Activated CD8-positive, alpha-beta memory T cell treated with anti-CD3 and anti-CD28 coated beads for 48 hours (primary cell): Measurements from ENCODE around the gene MBOAT7.
"Not testable (repeated sequence)": the region's sequence is repeated elsewhere in the genome, so short reads cannot be mapped to it uniquely, and the experiment has no call there.

Experiments used
- DNase-seq, 3 experiments: peaks; one replicate each; pipeline ENCODE4 v3.0.0-alpha.2; 2020; ENCODE audit warnings: low read depth in 2 of 3, low spot score in 2 of 3

Gene MBOAT7

DNA sequence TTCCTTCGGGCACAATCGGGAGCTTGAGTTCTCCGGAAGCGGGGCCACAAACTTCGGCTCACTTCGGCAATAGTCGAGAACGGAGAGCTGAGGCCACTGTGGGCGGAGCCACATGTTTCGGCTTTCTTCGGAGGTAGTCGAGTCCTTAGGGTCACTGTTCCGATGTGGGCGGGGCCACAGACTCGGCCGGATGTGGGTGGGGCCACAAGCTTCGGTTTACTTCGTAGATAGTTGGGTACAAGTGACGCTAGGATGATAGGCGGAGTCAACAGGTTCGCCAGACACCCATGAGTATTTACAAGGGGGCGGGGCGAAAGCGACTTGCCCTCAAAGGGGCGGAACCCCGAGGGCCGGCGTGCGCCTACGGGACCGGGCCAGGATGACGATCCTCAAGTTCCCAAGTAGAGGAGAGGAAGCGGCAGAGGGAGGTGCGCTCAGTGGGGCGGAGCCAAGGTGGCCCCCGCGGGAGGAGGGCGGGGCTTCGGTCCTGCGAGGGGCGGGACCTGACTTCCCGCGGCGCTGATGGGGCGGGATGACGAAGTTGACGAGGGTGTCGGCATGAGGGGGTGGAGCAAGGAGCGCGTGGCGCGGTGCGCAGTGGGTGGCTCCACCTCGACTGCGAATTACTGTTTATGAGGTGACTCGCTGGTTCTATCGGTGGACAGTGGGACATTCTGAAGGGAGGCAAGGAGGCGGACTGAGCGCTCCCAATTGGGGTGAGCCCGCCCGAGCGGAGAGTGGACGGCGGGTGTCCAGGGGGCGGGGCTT, 539 bp upstream of the MBOAT7 start:
- DNase-seq, result peak; percentile 94 to 99 (median 97)

- DNase-seq, result no peak
Measured at GRCh38 chr19:54188215-54188871, 1.0 kb downstream of the MBOAT7 start.

- no peak for DNase-seq
Measured at GRCh38 chr19:54186934-54187381, 2.4 kb downstream of the MBOAT7 start.

GRCh38 chr19:54186351-54186750, 3.0 kb downstream of the MBOAT7 start:
- DNase-seq, result no peak

- DNase-seq, result no peak
Measured at GRCh38 chr19:54183431-54183830, 5.9 kb downstream of the MBOAT7 start.

DNA sequence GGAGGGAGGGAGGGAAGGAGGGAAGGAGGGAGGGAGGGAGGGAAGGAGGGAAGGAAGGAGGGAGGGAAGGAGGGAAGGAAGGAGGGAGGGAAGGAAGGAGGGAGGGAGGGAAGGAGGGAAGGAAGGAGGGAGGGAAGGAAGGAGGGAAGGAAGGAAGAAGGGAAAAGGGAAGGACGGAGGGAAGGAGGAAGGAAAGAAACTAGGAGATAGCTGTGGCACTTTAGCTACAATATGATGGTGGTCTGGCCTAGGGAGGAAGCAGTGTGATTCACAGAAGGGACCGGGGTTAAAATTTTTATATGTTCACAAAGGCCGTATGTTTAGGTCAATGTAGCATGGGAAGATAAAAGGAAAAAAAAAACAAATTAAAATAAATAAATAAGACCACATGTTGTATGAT, 7.5 kb downstream of the MBOAT7 start:
- DNase-seq, result not testable (repeated sequence)

- no peak for DNase-seq
Measured at GRCh38 chr19:54180691-54181091, 8.7 kb downstream of the MBOAT7 start.

GRCh38 chr19:54179921-54180461, 9.4 kb downstream of the MBOAT7 start:
- DNase-seq, result no peak

GRCh38 chr19:54179262-54179852, 10.0 kb downstream of the MBOAT7 start:
- DNase-seq, result no peak

DNA sequence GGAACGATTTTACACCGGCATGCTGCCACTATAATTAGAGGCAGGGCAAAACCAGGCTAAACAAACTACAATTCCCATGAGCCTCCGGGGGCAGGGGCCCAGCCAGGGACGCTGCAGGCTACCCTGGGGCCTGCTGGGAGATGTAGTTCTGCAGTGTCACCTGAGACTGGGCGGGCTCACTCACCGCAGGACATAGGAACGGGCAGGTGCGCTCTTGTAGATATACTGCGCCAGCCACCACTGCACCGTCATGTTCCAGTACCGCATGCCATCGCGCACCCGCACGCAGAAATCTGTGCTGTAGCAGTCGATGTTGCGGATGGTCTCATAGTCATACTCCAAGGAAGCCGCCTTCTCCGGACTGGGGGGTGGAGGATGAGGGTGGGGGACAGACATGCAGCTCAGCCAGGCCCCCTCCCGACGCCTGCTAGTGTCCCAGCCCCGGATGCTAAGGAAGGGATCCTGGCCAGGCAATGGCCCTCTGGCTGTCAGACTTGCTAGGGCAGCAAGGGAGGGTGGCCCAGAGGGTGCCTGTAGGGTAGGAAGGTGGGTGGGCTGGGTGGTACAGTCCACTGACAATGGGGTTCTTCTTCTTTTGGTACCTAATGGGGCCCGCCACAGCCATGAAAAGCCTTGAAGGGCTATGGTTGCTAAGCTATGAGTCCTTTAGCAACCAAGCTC, 10.7 kb downstream of the MBOAT7 start:
- no peak for DNase-seq

- no peak for DNase-seq
Measured at GRCh38 chr19:54173951-54174834, 15.2 kb downstream of the MBOAT7 start.

- no peak for DNase-seq
Measured at GRCh38 chr19:54173359-54173699, 16.1 kb downstream of the MBOAT7 start.

DNA sequence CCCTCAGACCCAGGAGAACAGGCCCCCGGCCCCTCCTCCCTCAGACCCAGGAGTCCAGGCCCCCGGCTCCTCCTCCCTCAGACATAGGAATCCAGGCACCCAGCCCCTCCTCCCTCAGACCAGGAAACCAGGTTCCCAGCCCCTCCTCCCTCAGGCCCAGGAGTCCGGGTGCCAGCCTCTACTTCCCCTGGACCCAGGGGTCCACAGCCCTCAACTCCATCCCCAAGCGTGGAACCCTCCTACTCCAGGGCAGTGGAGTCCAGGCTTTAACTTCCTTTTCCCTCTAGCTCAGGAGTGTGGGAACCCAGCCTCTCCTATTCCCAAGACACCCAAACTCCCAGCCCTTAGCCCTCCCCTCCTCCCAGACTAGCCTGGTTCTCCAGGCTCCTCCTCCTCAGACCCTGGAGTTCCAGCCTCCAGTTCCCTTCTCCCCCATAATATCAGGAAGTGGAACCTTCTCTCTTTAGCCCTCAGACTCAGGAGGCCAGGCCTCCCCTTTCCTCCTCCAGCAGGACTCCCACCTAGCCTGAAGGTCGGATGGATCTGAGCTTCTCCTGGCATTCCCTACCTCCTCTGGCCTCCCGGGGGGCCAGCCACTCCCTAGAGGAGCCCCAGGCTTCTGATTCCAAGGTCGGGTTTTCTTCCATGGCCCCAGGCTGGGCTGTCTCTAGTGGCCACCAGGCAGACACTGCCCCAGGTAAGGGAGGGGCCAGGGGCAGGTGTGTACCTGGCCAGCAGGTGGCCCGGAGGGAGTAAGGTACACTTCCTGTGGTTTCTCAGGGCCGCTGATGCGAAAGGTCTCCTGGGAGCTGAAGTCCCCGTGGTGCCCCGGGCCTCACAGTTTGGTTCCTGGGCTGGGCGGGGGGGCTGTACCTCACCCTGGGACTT, 16.7 kb downstream of the MBOAT7 start, which contains the start of gene TMC4:
TMC4 (minus strand) TSS at position 690 of the 888 bp plus-strand sequence; CDS start at position 647, 43 bp downstream.
- DNase-seq, result no peak

DNA sequence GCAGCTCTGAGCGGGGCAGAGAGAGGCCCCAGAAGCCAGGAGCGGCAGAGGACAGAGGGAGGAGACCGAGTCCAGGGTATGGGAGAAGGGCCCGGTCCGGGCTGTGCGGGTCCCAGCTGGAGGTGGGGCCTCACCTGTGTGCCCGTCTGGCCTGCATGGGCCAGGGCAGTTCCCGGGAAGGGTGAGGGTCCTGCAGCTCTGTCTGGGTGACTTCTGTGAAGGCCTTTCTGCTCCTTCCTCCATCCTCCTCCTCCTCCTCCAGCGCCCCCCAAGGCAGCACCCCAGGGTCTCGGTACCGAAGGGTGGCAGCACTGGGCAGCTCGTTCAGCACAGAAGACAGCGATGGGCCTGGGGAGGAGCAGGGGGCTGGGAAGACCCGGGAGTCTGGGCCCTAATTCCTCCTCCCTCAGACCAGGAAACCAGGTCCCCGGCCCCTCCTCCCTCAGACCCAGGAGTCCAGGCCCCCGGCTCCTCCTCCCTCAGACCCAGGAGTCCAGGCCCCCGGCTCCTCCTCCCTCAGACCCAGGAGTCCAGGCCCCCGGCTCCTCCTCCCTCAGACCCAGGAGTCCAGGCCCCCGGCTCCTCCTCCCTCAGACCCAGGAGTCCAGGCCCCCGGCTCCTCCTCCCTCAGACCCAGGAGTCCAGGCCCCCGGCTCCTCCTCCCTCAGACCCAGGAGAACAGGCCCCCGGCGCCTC, 17.5 kb downstream of the MBOAT7 start:
- not testable (repeated sequence) for DNase-seq

DNA sequence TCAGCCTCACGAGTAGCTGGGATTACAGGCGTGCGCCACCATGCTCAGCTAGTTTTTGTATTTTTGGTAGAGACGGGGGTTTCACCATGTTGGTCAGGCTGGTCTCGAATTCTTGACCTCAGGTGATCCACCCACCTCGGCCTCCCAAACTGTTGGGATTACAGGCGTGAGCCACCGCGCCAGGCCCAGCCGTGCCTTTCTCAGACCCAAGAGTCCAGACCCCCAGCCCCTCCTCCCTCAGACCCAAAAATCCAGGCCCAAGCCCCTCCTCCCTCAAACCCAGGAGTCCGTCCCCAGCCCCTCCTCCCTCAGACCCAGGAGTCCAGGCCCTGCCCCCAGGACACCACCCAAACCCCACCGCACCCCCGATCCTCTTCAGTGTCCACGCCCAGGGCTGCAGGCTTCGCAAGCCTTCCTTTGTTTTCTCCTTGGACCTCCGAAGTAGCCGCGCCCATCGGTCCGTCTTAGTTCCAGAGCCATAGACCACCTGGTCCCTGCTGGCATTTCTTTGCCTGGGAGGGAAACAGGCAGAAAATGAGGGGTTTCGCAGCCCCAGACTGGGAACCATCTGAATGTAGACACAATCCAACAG, 20.1 kb downstream of the MBOAT7 start:
- no peak for DNase-seq

- DNase-seq, result peak; percentile 74 to 97 (median 95)
Measured at GRCh38 chr19:54168174-54168917, 21.0 kb downstream of the MBOAT7 start.

DNA sequence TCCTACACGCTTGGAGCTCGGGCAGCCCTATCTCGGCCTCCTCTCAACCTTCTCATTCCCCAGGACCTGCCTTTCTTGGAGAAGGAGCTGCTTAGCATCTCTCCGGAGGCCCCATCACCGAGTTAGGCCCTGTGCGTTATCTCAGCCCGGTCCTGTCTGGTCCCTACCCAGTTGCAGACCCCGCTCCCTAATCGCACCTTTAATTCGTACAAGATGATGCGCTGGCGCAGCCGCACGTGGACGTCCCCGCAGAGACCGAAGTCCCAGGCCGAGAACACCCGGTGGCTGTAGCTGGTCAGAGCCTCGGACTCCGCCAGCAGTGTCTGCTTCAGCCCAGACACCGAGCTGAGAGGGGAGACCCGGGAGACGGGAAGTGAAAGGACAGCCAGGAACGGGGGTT, 24.2 kb downstream of the MBOAT7 start:
- no peak for DNase-seq
